Upper lobe of left lung (tissue), 6 donors: Measurements from ENCODE around the gene CAND2. TPM values are rescaled to one million over a fixed set of nuclear protein-coding genes. Genes with fewer than 3 reads are reported as not detected.

Source experiments
- ATAC-seq, 2 donors: fragments of 200-7000 bp; cut with Tn5 transposase; one replicate each; pipeline ENCODE4 v1.9.1; 2022; ENCODE audit warnings: mild to moderate bottlenecking in 2 of 2, moderate library complexity in 2 of 2; ENCODE audit not compliant: low FRiP score in 2 of 2
- DNase-seq, 2 donors: peaks; one replicate each; pipeline ENCODE4 v3.0.0-alpha.2; 2019 to 2020
- H3K27ac ChIP-seq, 4 donors: fragments of 200-600 bp; sonication (generic); one replicate each; pipeline ENCODE4 v1.5.1; 2016 to 2019
- H3K27me3 ChIP-seq, 4 donors: fragments of 200-600 bp; sonication (generic); one replicate each; pipeline ENCODE4 v1.5.1; 2017 to 2019
- H3K36me3 ChIP-seq, 4 donors: fragments of 200-600 bp; sonication (generic); one replicate each; pipeline ENCODE4 v1.5.1; 2016 to 2019
- H3K4me1 ChIP-seq, 4 donors: fragments of 200-600 bp; sonication (generic); one replicate each; pipeline ENCODE4 v1.5.1; 2018 to 2019
- H3K4me3 ChIP-seq, 4 donors: fragments of 200-600 bp; sonication (generic); one replicate each; pipeline ENCODE4 v1.5.1; 2017 to 2019; ENCODE audit warnings: mild to moderate bottlenecking in 2 of 4, moderate library complexity in 1 of 4
- H3K9me3 ChIP-seq, 4 donors: fragments of 200-600 bp; sonication (generic); one replicate each; pipeline ENCODE4 v1.5.1; 2018 to 2019
- EP300 ChIP-seq, 4 donors: sonication (generic); formaldehyde crosslinking; IDR thresholded peaks; one replicate each; pipeline ENCODE4 v1.5.1; 2017; ENCODE audit warnings: antibody characterized with exemption in 4 of 4, control low read depth in 2 of 4
- POLR2A ChIP-seq, 4 donors: fragments of 450-650 bp; IDR thresholded peaks; one replicate each; pipeline ENCODE4 v1.5.1; 2016 to 2017; ENCODE audit warnings: antibody characterized with exemption in 4 of 4, mild to moderate bottlenecking in 2 of 4
- POLR2AphosphoS5 ChIP-seq, 2 donors: sonication (generic); formaldehyde crosslinking; IDR thresholded peaks; one replicate each; pipeline ENCODE4 v1.5.1; 2017; ENCODE audit warnings: antibody characterized with exemption in 2 of 2
- WGBS, 2 donors: methylation state at CpG; one replicate each; pipeline ENCODE4 v1.1.5; 2017 to 2018; 5-methylcytosine and 5-hydroxymethylcytosine counted together
- total RNA-seq, 6 donors: library from RNA; depleted of rRNA in 4 of 6; stranded (reverse); fragments of >200 nt in 4 of 6; gene quantifications; one replicate each; pipeline versions ENCODE4 v1.1.0 to v1.2.1, GENCODE V29; 2016 to 2021
- TF ChIP-seq, protein P1 (sequence below), 6 experiments: fragments of 450-650 bp in 4 of 6; fragments of 200-600 bp in 2 of 6; sonication (generic) in 2 of 6; IDR thresholded peaks; one replicate each; pipeline ENCODE4 v1.5.1; 2016 to 2019; ENCODE audit warnings: antibody characterized with exemption in 6 of 6
- donor health status: DM: no; HTN: no; CAD: no; lungs with moderate emphysema.
- donor health status: DM: no; HTN: yes; CAD: no; lungs with severe emphysema.

Gene CAND2
- total RNA-seq, 6 donors from 2014 or later: 2.3 to 7.3 (median 5.0) TPM

DNA sequence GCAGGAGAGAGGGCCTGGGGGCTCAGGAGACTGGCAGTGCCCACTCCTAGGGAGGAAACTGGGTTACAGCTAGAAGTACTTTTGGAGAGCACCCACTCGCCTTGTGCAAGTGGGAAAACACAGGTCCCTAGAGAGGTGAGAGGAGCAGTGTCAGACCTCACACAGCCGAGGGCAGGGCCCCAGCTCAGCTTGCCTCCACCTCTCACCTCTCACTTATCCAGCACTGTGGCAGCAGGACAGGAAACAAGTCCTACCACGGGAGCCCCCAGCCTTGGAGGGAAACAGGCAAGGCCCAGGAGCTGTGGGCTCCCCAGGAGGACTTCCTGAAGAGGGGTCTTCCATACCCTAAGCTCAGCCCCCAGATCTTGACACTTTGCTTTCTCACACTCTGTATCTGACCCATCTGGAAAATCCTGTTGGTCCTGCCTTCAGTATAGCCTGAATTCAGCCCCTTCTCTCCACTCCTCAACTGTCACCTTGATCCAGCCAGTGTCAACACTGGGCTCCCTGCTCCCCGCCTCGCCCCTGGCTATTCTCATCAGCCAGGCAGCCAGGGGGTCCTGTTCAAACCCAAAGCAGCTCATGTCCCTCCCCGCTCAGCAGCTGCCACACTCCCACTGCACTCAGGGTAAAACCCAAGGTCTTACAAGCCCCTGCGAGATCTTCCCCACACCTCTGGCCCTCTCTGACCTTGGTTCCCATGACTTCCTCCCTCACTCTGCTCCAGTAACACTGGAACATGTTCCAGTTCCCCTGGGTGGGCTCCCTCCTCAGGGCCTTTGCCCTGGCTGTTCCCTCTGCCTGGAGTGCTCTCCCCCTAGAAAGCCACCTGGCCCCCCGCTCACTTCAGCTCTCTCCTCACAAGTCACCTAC is 36.6 kb upstream of the CAND2 start:
- TF ChIP-seq EP300 (IDR thresholded peaks at IDR 0.05) (no peak), POLR2AphosphoS5 (IDR thresholded peaks at IDR 0.05) (no peak), POLR2A (IDR thresholded peaks at IDR 0.05) (no peak)
- TF ChIP-seq, protein P1, sequence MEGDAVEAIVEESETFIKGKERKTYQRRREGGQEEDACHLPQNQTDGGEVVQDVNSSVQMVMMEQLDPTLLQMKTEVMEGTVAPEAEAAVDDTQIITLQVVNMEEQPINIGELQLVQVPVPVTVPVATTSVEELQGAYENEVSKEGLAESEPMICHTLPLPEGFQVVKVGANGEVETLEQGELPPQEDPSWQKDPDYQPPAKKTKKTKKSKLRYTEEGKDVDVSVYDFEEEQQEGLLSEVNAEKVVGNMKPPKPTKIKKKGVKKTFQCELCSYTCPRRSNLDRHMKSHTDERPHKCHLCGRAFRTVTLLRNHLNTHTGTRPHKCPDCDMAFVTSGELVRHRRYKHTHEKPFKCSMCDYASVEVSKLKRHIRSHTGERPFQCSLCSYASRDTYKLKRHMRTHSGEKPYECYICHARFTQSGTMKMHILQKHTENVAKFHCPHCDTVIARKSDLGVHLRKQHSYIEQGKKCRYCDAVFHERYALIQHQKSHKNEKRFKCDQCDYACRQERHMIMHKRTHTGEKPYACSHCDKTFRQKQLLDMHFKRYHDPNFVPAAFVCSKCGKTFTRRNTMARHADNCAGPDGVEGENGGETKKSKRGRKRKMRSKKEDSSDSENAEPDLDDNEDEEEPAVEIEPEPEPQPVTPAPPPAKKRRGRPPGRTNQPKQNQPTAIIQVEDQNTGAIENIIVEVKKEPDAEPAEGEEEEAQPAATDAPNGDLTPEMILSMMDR (IDR thresholded peaks at IDR 0.05): no peak
- Histone ChIP-seq H3K4me3 (no peak overlapping the region), H3K27ac (peak overlapping the region in 3 of 4 donors; percentile 9 to 35 (median 13)), H3K36me3 (no peaks in the 10 kb centered on the region), H3K9me3 (no peaks in the 10 kb centered on the region), H3K27me3 (no peaks in the 10 kb centered on the region), H3K4me1 (peaks cover 9 to 15% (median 11%) of the 10 kb centered on the region in 4 donors)
- ATAC-seq (peak in 1 of 2 donors; percentile 5), DNase-seq (no peak)
- 69 to 79% methylated on average over 6 to 8 of the region's 8 CpGs for WGBS, 2 donors

DNA sequence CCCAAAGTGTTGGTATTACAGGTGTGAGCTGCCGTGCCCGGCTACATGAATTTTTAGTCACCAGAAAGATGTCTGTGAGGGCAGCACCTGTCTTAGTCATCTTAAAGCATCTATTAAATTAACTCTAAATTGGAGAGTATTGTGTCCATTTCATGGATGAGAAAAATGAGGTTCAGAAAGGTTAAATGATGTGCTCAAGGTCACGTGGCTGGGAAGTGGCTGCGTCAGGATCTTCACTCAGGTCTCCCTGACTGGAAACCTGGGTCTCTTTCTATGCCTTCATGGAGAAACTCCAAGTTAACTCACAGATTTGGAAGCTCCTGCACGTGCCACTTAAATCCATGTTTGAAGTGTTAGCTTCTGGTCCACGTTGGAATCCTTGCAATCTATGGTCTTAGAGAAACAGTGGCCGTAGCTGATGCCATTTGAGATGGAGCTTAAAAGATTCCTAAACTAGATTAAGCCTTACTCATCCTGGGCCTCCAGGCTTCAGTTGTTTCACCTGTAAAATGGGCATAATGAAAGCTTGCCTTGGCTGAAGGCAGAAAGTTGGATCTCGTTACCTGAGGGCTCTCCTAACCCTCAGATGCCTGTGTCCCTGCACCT is 32.2 kb upstream of the CAND2 start:
- Histone ChIP-seq H3K36me3 (no peaks in the 10 kb centered on the region), H3K9me3 (no peaks in the 10 kb centered on the region), H3K27me3 (no peaks in the 10 kb centered on the region), H3K4me3 (no peak overlapping the region), H3K27ac (no peak overlapping the region), H3K4me1 (no peaks in the 10 kb centered on the region)
- TF ChIP-seq POLR2AphosphoS5 (IDR thresholded peaks at IDR 0.05): no peak
- TF ChIP-seq EP300 (IDR thresholded peaks at IDR 0.05): no peak
- TF ChIP-seq, protein P1 (IDR thresholded peaks at IDR 0.05): no peak
- no peak for TF ChIP-seq POLR2A (IDR thresholded peaks at IDR 0.05)
- 79 to 90% methylated on average over 8 of the region's 8 CpGs for WGBS, 2 donors
- no peak for ATAC-seq
- DNase-seq: no peak

DNA sequence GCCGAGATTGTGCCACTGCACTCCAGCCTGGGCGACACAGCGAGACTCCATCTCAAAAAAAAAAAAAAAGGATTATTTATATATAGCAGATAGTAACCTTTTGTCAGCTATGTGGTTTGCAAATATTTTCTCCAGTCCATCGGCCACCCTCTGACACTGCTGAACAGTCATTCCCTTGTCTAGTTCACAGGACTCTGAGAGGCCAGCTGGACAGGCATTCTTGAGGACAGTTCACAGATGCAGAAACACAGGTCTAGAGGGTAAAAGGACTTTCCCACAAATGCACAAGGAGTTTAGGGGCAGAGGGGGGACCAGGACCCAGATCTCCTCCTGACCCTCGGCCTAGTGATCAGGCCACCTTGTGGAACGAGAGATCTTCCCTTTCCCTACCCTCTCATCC is 29.9 kb upstream of the CAND2 start:
- Histone ChIP-seq H3K4me1 (no peaks in the 10 kb centered on the region), H3K27me3 (no peaks in the 10 kb centered on the region), H3K36me3 (no peaks in the 10 kb centered on the region), H3K4me3 (no peak overlapping the region), H3K9me3 (no peaks in the 10 kb centered on the region), H3K27ac (no peak overlapping the region)
- 88 to 91% methylated on average over 6 of the region's 6 CpGs for WGBS, 2 donors
- no peak for ATAC-seq
- DNase-seq: no peak
- no peak for TF ChIP-seq POLR2AphosphoS5 (IDR thresholded peaks at IDR 0.05)
- TF ChIP-seq, protein P1 (IDR thresholded peaks at IDR 0.05): no peak
- TF ChIP-seq EP300 (IDR thresholded peaks at IDR 0.05): no peak
- TF ChIP-seq POLR2A (IDR thresholded peaks at IDR 0.05): no peak

GRCh38 chr3:12768579-12769527 is 27.6 kb upstream of the CAND2 start:
- ATAC-seq: no peak
- Histone ChIP-seq H3K4me1 (no peaks in the 10 kb centered on the region), H3K9me3 (no peaks in the 10 kb centered on the region), H3K4me3 (no peak overlapping the region), H3K27me3 (no peaks in the 10 kb centered on the region), H3K27ac (no peak overlapping the region), H3K36me3 (no peaks in the 10 kb centered on the region)
- DNase-seq: peak; percentile 70 to 83
- WGBS, 2 donors: 69 to 89% methylated on average over 15 to 21 of the region's 54 CpGs
- TF ChIP-seq POLR2AphosphoS5 (IDR thresholded peaks at IDR 0.05) (no peak), EP300 (IDR thresholded peaks at IDR 0.05) (no peak), POLR2A (IDR thresholded peaks at IDR 0.05) (no peak)
- TF ChIP-seq, protein P1 (IDR thresholded peaks at IDR 0.05): no peak
